ENCODE data around the gene FOXF2.

DNA sequence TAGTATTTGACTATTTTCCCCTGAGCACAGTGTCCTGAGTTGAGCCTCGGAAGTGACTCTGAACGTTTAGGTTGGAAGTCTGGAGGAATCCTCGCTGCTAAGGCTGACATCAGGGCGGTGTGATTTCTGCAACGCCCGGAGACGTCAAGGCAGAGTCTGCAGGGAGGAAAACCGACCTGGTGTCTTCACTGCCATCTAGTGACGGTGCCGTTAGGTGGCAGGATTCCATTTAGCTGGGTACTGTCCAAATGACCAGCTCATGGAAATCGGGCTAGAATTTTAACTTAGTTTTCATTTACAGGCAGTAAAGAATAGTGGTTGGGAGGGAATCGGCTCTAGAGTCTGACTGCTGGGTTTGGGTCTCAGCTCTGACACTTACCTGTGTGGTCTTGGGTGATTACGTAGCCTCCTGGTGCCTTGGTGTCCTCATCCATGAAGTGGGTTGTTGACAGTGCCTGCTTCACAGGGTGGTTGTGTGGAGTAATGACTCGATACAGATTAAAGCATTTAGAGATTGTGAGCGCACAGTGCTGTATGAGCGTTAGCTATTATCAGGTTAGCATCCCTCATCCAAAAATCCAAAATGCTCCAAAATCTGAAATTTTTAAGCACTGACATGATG lies 35.0 kb downstream of the FOXF2 start:
- TF ChIP-seq, protein P1, sequence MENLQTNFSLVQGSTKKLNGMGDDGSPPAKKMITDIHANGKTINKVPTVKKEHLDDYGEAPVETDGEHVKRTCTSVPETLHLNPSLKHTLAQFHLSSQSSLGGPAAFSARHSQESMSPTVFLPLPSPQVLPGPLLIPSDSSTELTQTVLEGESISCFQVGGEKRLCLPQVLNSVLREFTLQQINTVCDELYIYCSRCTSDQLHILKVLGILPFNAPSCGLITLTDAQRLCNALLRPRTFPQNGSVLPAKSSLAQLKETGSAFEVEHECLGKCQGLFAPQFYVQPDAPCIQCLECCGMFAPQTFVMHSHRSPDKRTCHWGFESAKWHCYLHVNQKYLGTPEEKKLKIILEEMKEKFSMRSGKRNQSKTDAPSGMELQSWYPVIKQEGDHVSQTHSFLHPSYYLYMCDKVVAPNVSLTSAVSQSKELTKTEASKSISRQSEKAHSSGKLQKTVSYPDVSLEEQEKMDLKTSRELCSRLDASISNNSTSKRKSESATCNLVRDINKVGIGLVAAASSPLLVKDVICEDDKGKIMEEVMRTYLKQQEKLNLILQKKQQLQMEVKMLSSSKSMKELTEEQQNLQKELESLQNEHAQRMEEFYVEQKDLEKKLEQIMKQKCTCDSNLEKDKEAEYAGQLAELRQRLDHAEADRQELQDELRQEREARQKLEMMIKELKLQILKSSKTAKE (IDR thresholded peaks at IDR 0.05; ENCODE audit: low read depth, poor library complexity, severe bottlenecking), result no peak
- TF ChIP-seq, protein P2, sequence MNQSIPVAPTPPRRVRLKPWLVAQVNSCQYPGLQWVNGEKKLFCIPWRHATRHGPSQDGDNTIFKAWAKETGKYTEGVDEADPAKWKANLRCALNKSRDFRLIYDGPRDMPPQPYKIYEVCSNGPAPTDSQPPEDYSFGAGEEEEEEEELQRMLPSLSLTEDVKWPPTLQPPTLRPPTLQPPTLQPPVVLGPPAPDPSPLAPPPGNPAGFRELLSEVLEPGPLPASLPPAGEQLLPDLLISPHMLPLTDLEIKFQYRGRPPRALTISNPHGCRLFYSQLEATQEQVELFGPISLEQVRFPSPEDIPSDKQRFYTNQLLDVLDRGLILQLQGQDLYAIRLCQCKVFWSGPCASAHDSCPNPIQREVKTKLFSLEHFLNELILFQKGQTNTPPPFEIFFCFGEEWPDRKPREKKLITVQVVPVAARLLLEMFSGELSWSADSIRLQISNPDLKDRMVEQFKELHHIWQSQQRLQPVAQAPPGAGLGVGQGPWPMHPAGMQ (IDR thresholded peaks at IDR 0.05; ENCODE audit: borderline replicate concordance), result no peak
- TF ChIP-seq, protein P3, sequence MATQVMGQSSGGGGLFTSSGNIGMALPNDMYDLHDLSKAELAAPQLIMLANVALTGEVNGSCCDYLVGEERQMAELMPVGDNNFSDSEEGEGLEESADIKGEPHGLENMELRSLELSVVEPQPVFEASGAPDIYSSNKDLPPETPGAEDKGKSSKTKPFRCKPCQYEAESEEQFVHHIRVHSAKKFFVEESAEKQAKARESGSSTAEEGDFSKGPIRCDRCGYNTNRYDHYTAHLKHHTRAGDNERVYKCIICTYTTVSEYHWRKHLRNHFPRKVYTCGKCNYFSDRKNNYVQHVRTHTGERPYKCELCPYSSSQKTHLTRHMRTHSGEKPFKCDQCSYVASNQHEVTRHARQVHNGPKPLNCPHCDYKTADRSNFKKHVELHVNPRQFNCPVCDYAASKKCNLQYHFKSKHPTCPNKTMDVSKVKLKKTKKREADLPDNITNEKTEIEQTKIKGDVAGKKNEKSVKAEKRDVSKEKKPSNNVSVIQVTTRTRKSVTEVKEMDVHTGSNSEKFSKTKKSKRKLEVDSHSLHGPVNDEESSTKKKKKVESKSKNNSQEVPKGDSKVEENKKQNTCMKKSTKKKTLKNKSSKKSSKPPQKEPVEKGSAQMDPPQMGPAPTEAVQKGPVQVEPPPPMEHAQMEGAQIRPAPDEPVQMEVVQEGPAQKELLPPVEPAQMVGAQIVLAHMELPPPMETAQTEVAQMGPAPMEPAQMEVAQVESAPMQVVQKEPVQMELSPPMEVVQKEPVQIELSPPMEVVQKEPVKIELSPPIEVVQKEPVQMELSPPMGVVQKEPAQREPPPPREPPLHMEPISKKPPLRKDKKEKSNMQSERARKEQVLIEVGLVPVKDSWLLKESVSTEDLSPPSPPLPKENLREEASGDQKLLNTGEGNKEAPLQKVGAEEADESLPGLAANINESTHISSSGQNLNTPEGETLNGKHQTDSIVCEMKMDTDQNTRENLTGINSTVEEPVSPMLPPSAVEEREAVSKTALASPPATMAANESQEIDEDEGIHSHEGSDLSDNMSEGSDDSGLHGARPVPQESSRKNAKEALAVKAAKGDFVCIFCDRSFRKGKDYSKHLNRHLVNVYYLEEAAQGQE (IDR thresholded peaks at IDR 0.05; ENCODE audit: low read depth, low read length), result peak; percentile 35; the same call in 1 of the 2 replicates
- TF ChIP-seq EZH2 (IDR thresholded peaks at IDR 0.05; ENCODE audit: borderline replicate concordance, control insufficient read depth, low read depth, low read length) (no peak), CREB1 (IDR thresholded peaks at IDR 0.05; ENCODE audit: low read depth) (no peak), RELA (IDR thresholded peaks at IDR 0.05; ENCODE audit: borderline replicate concordance, partially characterized antibody) (no peak), SUZ12 (IDR thresholded peaks at IDR 0.05; ENCODE audit: unreplicated experiment) (no peak), NFXL1 (IDR thresholded peaks at IDR 0.05; ENCODE audit: borderline replicate concordance) (no peak), TAF1 (IDR thresholded peaks at IDR 0.05; ENCODE audit: borderline replicate concordance, low read depth, low read length) (no peak), JUNB (IDR thresholded peaks at IDR 0.05) (no peak), POLR2A (IDR thresholded peaks at IDR 0.05; ENCODE audit: low read depth, low read length) (no peak)
- TF ChIP-seq, protein P4, sequence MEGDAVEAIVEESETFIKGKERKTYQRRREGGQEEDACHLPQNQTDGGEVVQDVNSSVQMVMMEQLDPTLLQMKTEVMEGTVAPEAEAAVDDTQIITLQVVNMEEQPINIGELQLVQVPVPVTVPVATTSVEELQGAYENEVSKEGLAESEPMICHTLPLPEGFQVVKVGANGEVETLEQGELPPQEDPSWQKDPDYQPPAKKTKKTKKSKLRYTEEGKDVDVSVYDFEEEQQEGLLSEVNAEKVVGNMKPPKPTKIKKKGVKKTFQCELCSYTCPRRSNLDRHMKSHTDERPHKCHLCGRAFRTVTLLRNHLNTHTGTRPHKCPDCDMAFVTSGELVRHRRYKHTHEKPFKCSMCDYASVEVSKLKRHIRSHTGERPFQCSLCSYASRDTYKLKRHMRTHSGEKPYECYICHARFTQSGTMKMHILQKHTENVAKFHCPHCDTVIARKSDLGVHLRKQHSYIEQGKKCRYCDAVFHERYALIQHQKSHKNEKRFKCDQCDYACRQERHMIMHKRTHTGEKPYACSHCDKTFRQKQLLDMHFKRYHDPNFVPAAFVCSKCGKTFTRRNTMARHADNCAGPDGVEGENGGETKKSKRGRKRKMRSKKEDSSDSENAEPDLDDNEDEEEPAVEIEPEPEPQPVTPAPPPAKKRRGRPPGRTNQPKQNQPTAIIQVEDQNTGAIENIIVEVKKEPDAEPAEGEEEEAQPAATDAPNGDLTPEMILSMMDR (IDR thresholded peaks at IDR 0.05 in 2 of 3, conservative IDR thresholded peaks at IDR 0.05 in 1 of 3; ENCODE audit: control insufficient read depth in 2 of 3, extremely low read depth in 1 of 3, insufficient read depth in 1 of 3, low read depth in 3 of 3, low read length in 3 of 3), result peak; percentile 60 to 74 (median 73)
- TF ChIP-seq, protein P5, sequence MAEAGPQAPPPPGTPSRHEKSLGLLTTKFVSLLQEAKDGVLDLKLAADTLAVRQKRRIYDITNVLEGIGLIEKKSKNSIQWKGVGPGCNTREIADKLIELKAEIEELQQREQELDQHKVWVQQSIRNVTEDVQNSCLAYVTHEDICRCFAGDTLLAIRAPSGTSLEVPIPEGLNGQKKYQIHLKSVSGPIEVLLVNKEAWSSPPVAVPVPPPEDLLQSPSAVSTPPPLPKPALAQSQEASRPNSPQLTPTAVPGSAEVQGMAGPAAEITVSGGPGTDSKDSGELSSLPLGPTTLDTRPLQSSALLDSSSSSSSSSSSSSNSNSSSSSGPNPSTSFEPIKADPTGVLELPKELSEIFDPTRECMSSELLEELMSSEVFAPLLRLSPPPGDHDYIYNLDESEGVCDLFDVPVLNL (IDR thresholded peaks at IDR 0.05; ENCODE audit: low read depth, low read length), result no peak
- TF ChIP-seq, protein P6, sequence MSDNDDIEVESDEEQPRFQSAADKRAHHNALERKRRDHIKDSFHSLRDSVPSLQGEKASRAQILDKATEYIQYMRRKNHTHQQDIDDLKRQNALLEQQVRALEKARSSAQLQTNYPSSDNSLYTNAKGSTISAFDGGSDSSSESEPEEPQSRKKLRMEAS (IDR thresholded peaks at IDR 0.05; ENCODE audit: low read depth, low read length), result no peak
